Keratinocyte (primary cell): ENCODE results near the gene HMGB1. TPM values are rescaled to one million over a fixed set of nuclear protein-coding genes. Genes with fewer than 3 reads are reported as not detected.
A peak's percentile ranks its signal among the peaks of the same experiment; 100 is the strongest.

Experiments
- DNase-seq: peaks from one replicate; pipeline ENCODE4 v3.0.0-alpha.2; 2011; ENCODE audit warnings: low read depth, missing footprints, low spot score
- FAIRE-seq: peaks from 2 replicates; lab custom pipeline; 2011; peaks lifted over from hg19 to GRCh38; lab: Jason Lieb, UNC
- H2AFZ ChIP-seq: 2 replicates; pipeline ENCODE4 v1.6.0; 2012; ENCODE audit warnings: low read length, control low read depth, inconsistent platforms; ENCODE audit not compliant: control insufficient read depth
- H3K27ac ChIP-seq: 2 replicates; pipeline ENCODE4 v1.5.1; 2011; ENCODE audit warnings: low read length; ENCODE audit not compliant: control insufficient read depth, insufficient read depth
- H3K27me3 ChIP-seq: 3 replicates; pipeline ENCODE4 v1.6.0; 2011; ENCODE audit warnings: low read length; ENCODE audit not compliant: control insufficient read depth, insufficient read depth; ENCODE audit errors: extremely low read depth
- H3K36me3 ChIP-seq, 2 experiments: 2 replicates in 1 of 2; 3 replicates in 1 of 2; pipeline ENCODE4 v1.5.1; 2011; ENCODE audit warnings: low read length in 2 of 2, mild to moderate bottlenecking in 1 of 2; ENCODE audit not compliant: control insufficient read depth in 2 of 2, insufficient read depth in 2 of 2; ENCODE audit errors: extremely low read depth in 1 of 2
- H3K4me1 ChIP-seq: 3 replicates; pipeline ENCODE4 v1.5.1; 2011; ENCODE audit warnings: low read length; ENCODE audit not compliant: control insufficient read depth, insufficient read depth; ENCODE audit errors: extremely low read depth
- H3K4me2 ChIP-seq: 3 replicates; pipeline ENCODE4 v1.6.0; 2011; ENCODE audit warnings: low read depth, low read length; ENCODE audit not compliant: control insufficient read depth, insufficient read depth; ENCODE audit errors: extremely low read depth
- H3K4me3 ChIP-seq, 3 experiments: fragments of 200-600 bp in 1 of 3; sonication (generic) in 1 of 3; 2 replicates in 2 of 3; 3 replicates in 1 of 3; pipeline ENCODE4 v1.5.1; 2011 to 2016; ENCODE audit warnings: low read length in 3 of 3, mild to moderate bottlenecking in 3 of 3, control low read depth in 2 of 3, inconsistent platforms in 1 of 3, low read depth in 1 of 3, mixed read lengths in 1 of 3, mixed run types in 1 of 3, moderate library complexity in 1 of 3; ENCODE audit not compliant: control insufficient read depth in 2 of 3, insufficient read depth in 2 of 3; ENCODE audit errors: extremely low read depth in 1 of 3
- H3K79me2 ChIP-seq: 2 replicates; pipeline ENCODE4 v1.6.0; 2012; ENCODE audit warnings: low read length; ENCODE audit not compliant: control insufficient read depth, insufficient read depth
- H3K9ac ChIP-seq: 3 replicates; pipeline ENCODE4 v1.6.0; 2011; ENCODE audit warnings: low read length; ENCODE audit not compliant: control insufficient read depth, insufficient read depth; ENCODE audit errors: extremely low read depth
- H3K9me1 ChIP-seq: 3 replicates; pipeline ENCODE4 v1.6.0; 2011; ENCODE audit warnings: low read length; ENCODE audit not compliant: control insufficient read depth, insufficient read depth; ENCODE audit errors: extremely low read depth
- H3K9me3 ChIP-seq: 2 replicates; pipeline ENCODE4 v1.5.1; 2012; ENCODE audit warnings: low read depth, low read length; ENCODE audit not compliant: control insufficient read depth
- H4K20me1 ChIP-seq: 3 replicates; pipeline ENCODE4 v1.6.0; 2011; ENCODE audit warnings: low read length; ENCODE audit not compliant: control insufficient read depth, insufficient read depth; ENCODE audit errors: extremely low read depth
- CTCF ChIP-seq, 3 experiments: IDR thresholded peaks in 1 of 3; conservative IDR thresholded peaks in 1 of 3; optimal IDR thresholded peaks in 1 of 3; 2 replicates in 2 of 3; 3 replicates in 1 of 3; pipeline versions ENCODE3 to v1.5.1; 2011; ENCODE audit warnings: low read length in 3 of 3, mild to moderate bottlenecking in 3 of 3, moderate library complexity in 2 of 3, control low read depth in 1 of 3, inconsistent platforms in 1 of 3; ENCODE audit not compliant: insufficient read depth in 2 of 3; ENCODE audit errors: extremely low read depth in 1 of 3
- EZH2 ChIP-seq: IDR thresholded peaks from one replicate; pipeline ENCODE4 v1.6.1; 2012; ENCODE audit warnings: inconsistent platforms, mild to moderate bottlenecking, low read length, moderate library complexity
- dilution Hi-C: fragments of 300-500 bp; cut with MboI; formaldehyde crosslinking; loops from one replicate; pipeline ENCODE4 v1.7.0; 2020; ENCODE audit warnings: low sequenced_read_pairs; ENCODE audit not compliant: extremely low pct_ligation_motif_present
- polyA plus RNA-seq, 5 experiments: library from polyadenylated mRNA; depleted of rRNA in 3 of 5; stranded (reverse) in 3 of 5; stranded (forward) in 1 of 5; unstranded in 1 of 5; fragments of >200 nt; gene quantifications; 1 replicate in 1 of 5; 2 replicates in 3 of 5; 3 replicates in 1 of 5; pipeline versions ENCODE4 v1.2.1 to v1.2.3, GENCODE V29; 2011 to 2012; ENCODE audit warnings: missing spikeins in 2 of 5, low read depth in 1 of 5, low replicate concordance in 1 of 5

Gene HMGB1
- polyA plus RNA-seq, 1 donor (not counting 4 experiments of a cell fraction or from before 2014, with no cell fraction given) = 221 TPM

DNA sequence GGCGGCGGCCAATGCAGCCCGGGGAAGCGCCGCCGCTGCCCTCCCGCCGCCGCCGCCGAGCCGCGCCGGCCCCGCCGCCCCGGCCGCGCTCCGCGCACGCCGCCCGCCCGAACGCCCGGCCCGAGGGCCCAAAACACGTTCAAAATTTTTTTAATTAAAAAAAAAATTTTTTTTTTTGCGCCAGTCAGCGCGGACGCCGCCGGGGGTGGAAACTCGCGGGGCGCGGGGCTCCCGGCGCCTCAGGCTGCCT, 468 bp downstream of the HMGB1 start:
- Histone ChIP-seq H3K27ac (peak overlapping the region; percentile 85), H3K4me3 (peak overlapping the region; percentile 53 to 78 (median 70)), H3K9me1 (no peaks in the 10 kb centered on the region), H4K20me1 (no peaks in the 10 kb centered on the region), H3K9ac (peak overlapping the region; percentile 92), H2AFZ (no peak overlapping the region), H3K4me1 (peaks cover 16% of the 10 kb centered on the region), H3K36me3 (peaks cover 1 to 10% of the 10 kb centered on the region in 2 experiments), H3K79me2 (peaks cover 23% of the 10 kb centered on the region), H3K9me3 (no peaks in the 10 kb centered on the region), H3K27me3 (no peaks in the 10 kb centered on the region), H3K4me2 (peak overlapping the region; percentile 10)
- dilution Hi-C loops = no loop called here
- FAIRE-seq (no peak), DNase-seq (no peak)
- no peak for TF ChIP-seq EZH2
- no peak for TF ChIP-seq CTCF (optimal IDR thresholded peaks at IDR 0.05 in 1 of 3, IDR thresholded peaks at IDR 0.05 in 1 of 3, conservative IDR thresholded peaks at IDR 0.05 in 1 of 3; ENCODE audit: extremely low read depth in 1 of 3, insufficient read depth in 2 of 3, low read length in 3 of 3)

GRCh38 chr13:30464496-30465342, 1.0 kb downstream of the HMGB1 start:
- dilution Hi-C loops = no loop called here
- Histone ChIP-seq H3K9me3 (no peaks in the 10 kb centered on the region), H3K4me3 (peak overlapping the region; percentile 51 to 94 (median 67)), H3K4me2 (peak overlapping the region; percentile 90), H3K79me2 (peaks cover 23% of the 10 kb centered on the region), H3K9me1 (no peaks in the 10 kb centered on the region), H3K27me3 (no peaks in the 10 kb centered on the region), H2AFZ (no peak overlapping the region), H3K4me1 (peaks cover 16% of the 10 kb centered on the region), H3K9ac (peak overlapping the region; percentile 95), H4K20me1 (no peaks in the 10 kb centered on the region), H3K27ac (peak overlapping the region; percentile 94), H3K36me3 (peaks cover 1 to 10% of the 10 kb centered on the region in 2 experiments)
- DNase-seq = no peak
- TF ChIP-seq EZH2 (no peak), CTCF (optimal IDR thresholded peaks at IDR 0.05 in 1 of 3, IDR thresholded peaks at IDR 0.05 in 1 of 3, conservative IDR thresholded peaks at IDR 0.05 in 1 of 3; ENCODE audit: extremely low read depth in 1 of 3, insufficient read depth in 2 of 3, low read length in 3 of 3) (peak in 1 of 3 experiments; percentile 6)
- no peak for FAIRE-seq
